Embryonic facial prominence (tissue), 1 donor: ENCODE data around the gene NEU1.
"Not testable (repeated sequence)": the region's sequence is repeated elsewhere in the genome, so short reads cannot be mapped to it uniquely, and the experiment has no call there.

Source experiments
- DNase-seq: peaks from one replicate; pipeline ENCODE4 v3.0.0-alpha.2; 2016; ENCODE audit errors: extremely low spot score

NEU1 gene

GRCh38 chr6:31817929-31818511, 44.6 kb downstream of the NEU1 start:
- DNase-seq: not testable (repeated sequence)

GRCh38 chr6:31817133-31817928, 45.3 kb downstream of the NEU1 start:
- not testable (repeated sequence) for DNase-seq

GRCh38 chr6:31815025-31815838, 47.4 kb downstream of the NEU1 start, which contains the start of the genes HSPA1A and HSPA1L:
Gene HSPA1A, plus strand, starts transcription at chr6:31815543. Its CDS starts 214 bp downstream, at chr6:31815757.
Gene HSPA1L, minus strand, starts transcription at chr6:31815283. Its CDS starts 3,311 bp downstream, at chr6:31811972.
- peak; percentile 84 for DNase-seq

- peak; percentile 94 for DNase-seq
Observed at GRCh38 chr6:31814677-31815024, 48.0 kb downstream of the NEU1 start.

GRCh38 chr6:31813465-31813849, 49.2 kb downstream of the NEU1 start:
- DNase-seq: no peak

GRCh38 chr6:31811645-31812044, 51.0 kb downstream of the NEU1 start:
- no peak for DNase-seq

GRCh38 chr6:31808599-31808998, 54.0 kb downstream of the NEU1 start:
- DNase-seq: not testable (repeated sequence)
